Endodermal cell (in vitro differentiated cells): ENCODE measurements around the gene CAB39. TPM values are rescaled to one million over a fixed set of nuclear protein-coding genes. Genes with fewer than 3 reads are reported as not detected.

Source experiments
- DNase-seq: peaks from one replicate; pipeline ENCODE4 v3.0.0-alpha.2; 2017
- H3K27ac ChIP-seq: 2 replicates; pipeline ENCODE4 v1.5.1; 2013; ENCODE audit warnings: mild to moderate bottlenecking, low read depth, low read length, moderate library complexity
- H3K27me3 ChIP-seq: 2 replicates; pipeline ENCODE4 v1.6.1; 2013; ENCODE audit warnings: mild to moderate bottlenecking, low read length, moderate library complexity; ENCODE audit not compliant: insufficient read depth, control insufficient read depth, poor library complexity, severe bottlenecking
- H3K36me3 ChIP-seq: 2 replicates; pipeline ENCODE4 v1.7.0; 2013; ENCODE audit warnings: mild to moderate bottlenecking, low read length, moderate library complexity; ENCODE audit not compliant: control insufficient read depth, insufficient read depth
- H3K4me1 ChIP-seq: one replicate; pipeline ENCODE4 v1.7.0; 2013; ENCODE audit warnings: low read length; ENCODE audit not compliant: control insufficient read depth, insufficient read depth
- H3K4me3 ChIP-seq: 2 replicates; pipeline ENCODE4 v1.5.1; 2013; ENCODE audit warnings: mild to moderate bottlenecking, low read length, moderate library complexity
- H3K9ac ChIP-seq: 2 replicates; pipeline ENCODE4 v1.6.1; 2013; ENCODE audit warnings: mild to moderate bottlenecking, low read length, moderate library complexity; ENCODE audit not compliant: poor library complexity, severe bottlenecking; ENCODE audit errors: extremely low read depth
- H3K9me3 ChIP-seq: 2 replicates; pipeline ENCODE4 v1.6.1; 2013; ENCODE audit warnings: mild to moderate bottlenecking, low read length, moderate library complexity; ENCODE audit not compliant: control insufficient read depth
- H3K27ac Mint-ChIP-seq: 2 replicates; pipeline ENCODE4 v1.8.0; 2020; ENCODE audit warnings: mixed read lengths
- H3K27me3 Mint-ChIP-seq: 2 replicates; pipeline ENCODE4 v1.8.0; 2021; ENCODE audit warnings: mild to moderate bottlenecking, mixed read lengths; ENCODE audit not compliant: insufficient read depth
- H3K36me3 Mint-ChIP-seq: 2 replicates; pipeline ENCODE4 v1.8.0; 2020; ENCODE audit warnings: low read depth, mixed read lengths
- H3K4me1 Mint-ChIP-seq: 2 replicates; pipeline ENCODE4 v1.8.0; 2020; ENCODE audit warnings: mixed read lengths
- H3K4me3 Mint-ChIP-seq: 2 replicates; pipeline ENCODE4 v1.8.0; 2020; ENCODE audit warnings: mild to moderate bottlenecking, moderate library complexity, mixed read lengths
- H3K9me3 Mint-ChIP-seq: 2 replicates; pipeline ENCODE4 v1.8.0; 2020; ENCODE audit warnings: mild to moderate bottlenecking, mixed read lengths
- CTCF ChIP-seq: fragments of 200-600 bp; sonication (generic); conservative IDR thresholded peaks from 2 replicates; pipeline ENCODE4 v1.5.0; 2021; ENCODE audit warnings: antibody characterized with exemption, mild to moderate bottlenecking
- WGBS, 2 experiments: methylation state at CpG; one replicate each; pipeline versions ENCODE4 v1.1.5 to v1.1.7; 2013; ENCODE audit warnings: missing lambda C conversion rate in 2 of 2, mixed read lengths in 1 of 2; ENCODE audit not compliant: insufficient coverage in 1 of 2, insufficient read length in 1 of 2; 5-methylcytosine and 5-hydroxymethylcytosine counted together
- total RNA-seq, 2 donors: library from RNA; stranded (reverse); fragmentation: NEBNext Ultra II Directional in 1 of 2; extraction: Animal tissue kit (Norgen Biotek cat#: 25700) in 1 of 2; gene quantifications; 2 replicates in 1 of 2; 3 replicates in 1 of 2; pipeline ENCODE4 v1.2.1, GENCODE V29; 2021

The CAB39 gene
- total RNA-seq, 2 donors from 2014 or later = 41.4 to 48.4 TPM

DNA sequence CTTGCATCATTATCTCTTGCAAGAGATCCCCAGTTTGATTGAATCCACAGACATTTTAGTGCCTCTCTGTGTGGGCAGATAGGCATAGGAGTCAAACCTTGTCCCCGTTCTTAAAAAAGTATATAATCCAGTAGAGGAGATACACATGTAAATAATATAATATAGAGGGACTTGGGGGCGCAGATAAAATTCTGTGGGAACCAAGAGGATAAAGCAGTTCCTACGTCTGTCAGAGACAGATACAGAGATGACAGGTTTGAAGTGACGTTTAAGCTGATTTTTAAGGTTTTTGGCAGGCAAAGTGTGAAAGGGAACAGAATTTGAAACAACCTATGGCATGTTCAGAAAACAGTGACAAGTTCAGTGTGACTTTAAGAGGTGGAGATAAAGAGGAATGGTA is 63.1 kb downstream of the CAB39 start:
- no peak overlapping the region for H3K27ac ChIP-seq
- H3K9me3 ChIP-seq = peaks cover 9% of the 10 kb centered on the region
- TF ChIP-seq CTCF = no peak
- Mint-ChIP-seq H3K27me3 (no peaks in the 10 kb centered on the region), H3K9me3 (no peaks in the 10 kb centered on the region), H3K4me3 (no peak overlapping the region), H3K27ac (no peak overlapping the region), H3K36me3 (peaks cover 28% of the 10 kb centered on the region), H3K4me1 (peaks cover 7% of the 10 kb centered on the region)
- WGBS, 2 experiments = 94 to 98% methylated on average over 3 of the region's 4 CpGs
- H3K4me3 ChIP-seq = no peak overlapping the region
- no peak for DNase-seq
- H3K9ac ChIP-seq = no peak overlapping the region
- H3K4me1 ChIP-seq = no peaks in the 10 kb centered on the region
- H3K27me3 ChIP-seq = no peaks in the 10 kb centered on the region
- H3K36me3 ChIP-seq = peaks cover 34% of the 10 kb centered on the region

DNA sequence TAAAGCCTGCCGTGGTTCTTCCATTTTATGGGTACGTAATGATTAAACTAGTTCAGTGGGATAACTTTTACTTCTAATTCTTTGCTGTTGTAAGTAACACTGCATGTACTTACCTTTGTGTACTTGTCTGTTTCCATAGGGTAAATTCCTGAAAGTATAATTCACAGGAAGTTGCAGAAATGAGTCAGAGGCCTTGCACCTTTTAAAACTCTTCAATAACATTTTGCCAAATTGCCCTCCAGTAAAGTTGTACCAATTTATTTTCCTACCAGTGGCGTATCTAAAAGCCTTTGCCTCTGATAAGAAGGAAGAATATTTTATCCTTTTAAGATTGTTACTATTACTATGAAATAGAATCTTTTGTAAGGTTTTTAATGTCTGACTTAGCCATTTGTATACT is 65.1 kb downstream of the CAB39 start:
- Histone ChIP-seq H3K27ac (no peak overlapping the region), H3K27me3 (no peaks in the 10 kb centered on the region), H3K4me1 (peaks cover 4% of the 10 kb centered on the region), H3K36me3 (peaks cover 32% of the 10 kb centered on the region), H3K9ac (no peak overlapping the region), H3K4me3 (no peak overlapping the region), H3K9me3 (no peaks in the 10 kb centered on the region)
- no peak overlapping the region for H3K4me3 Mint-ChIP-seq
- H3K36me3 Mint-ChIP-seq = peaks cover 14% of the 10 kb centered on the region
- no peak for TF ChIP-seq CTCF
- WGBS, 2 experiments = 84% methylated on average over 3 of the region's 3 CpGs; no CpG with 5 or more reads in 1 of the 2 experiments
- no peaks in the 10 kb centered on the region for H3K27me3 Mint-ChIP-seq
- peaks cover 14% of the 10 kb centered on the region for H3K4me1 Mint-ChIP-seq
- no peak overlapping the region for H3K27ac Mint-ChIP-seq
- no peak for DNase-seq
- no peaks in the 10 kb centered on the region for H3K9me3 Mint-ChIP-seq

DNA sequence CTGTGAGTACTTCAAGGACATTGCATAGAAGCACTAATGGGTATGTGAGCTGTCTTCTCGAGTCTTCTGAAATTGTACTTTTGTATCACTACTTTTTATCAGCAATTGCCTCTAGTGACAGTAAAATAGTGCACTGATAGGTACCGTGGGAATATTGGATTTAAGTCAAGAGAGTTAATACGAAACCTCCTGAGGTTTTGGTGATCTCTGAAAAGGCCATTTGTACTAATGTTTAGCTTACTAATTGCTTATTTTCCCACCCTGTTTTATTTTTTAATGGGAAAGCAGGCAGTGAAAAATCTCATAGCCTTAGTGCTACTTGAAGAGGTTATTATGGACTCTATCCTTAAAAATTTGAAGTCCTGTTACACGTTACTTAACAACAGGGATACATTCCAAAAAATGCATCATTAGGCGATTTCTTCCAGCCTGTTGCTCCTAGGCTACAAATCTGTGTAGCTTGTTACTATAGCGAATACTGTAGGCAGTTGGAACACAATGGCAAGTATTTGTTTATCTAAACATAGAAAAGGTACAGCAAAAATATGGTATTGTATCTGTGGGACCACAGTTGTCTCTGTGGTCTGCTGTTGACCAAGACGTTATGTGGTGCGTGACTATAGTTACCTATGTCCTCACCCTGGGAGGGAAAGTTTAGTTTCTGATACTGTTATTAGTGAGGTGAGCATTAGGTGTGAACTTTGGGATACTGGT is 65.9 kb downstream of the CAB39 start:
- Mint-ChIP-seq H3K27me3 (no peaks in the 10 kb centered on the region), H3K27ac (no peak overlapping the region), H3K9me3 (no peaks in the 10 kb centered on the region), H3K36me3 (peaks cover 18% of the 10 kb centered on the region), H3K4me3 (no peak overlapping the region), H3K4me1 (peaks cover 14% of the 10 kb centered on the region)
- peaks cover 4% of the 10 kb centered on the region for H3K4me1 ChIP-seq
- no peak overlapping the region for H3K4me3 ChIP-seq
- WGBS, 2 experiments = 94 to 95% methylated on average over 6 to 8 of the region's 8 CpGs
- H3K36me3 ChIP-seq = peaks cover 34% of the 10 kb centered on the region
- peak overlapping the region; percentile 18 for H3K9ac ChIP-seq
- no peak for DNase-seq
- no peak overlapping the region for H3K27ac ChIP-seq
- H3K9me3 ChIP-seq = peaks cover 2% of the 10 kb centered on the region
- no peak for TF ChIP-seq CTCF
- no peaks in the 10 kb centered on the region for H3K27me3 ChIP-seq
